ENCODE data around the gene ARHGDIB. TPM values are rescaled to one million over a fixed set of nuclear protein-coding genes. Genes with fewer than 3 reads are reported as not detected.
A peak's percentile ranks its signal among the peaks of the same experiment; 100 is the strongest.

ARHGDIB gene
- total RNA-seq, 1 experiment from 2014 or later = 167 TPM

DNA sequence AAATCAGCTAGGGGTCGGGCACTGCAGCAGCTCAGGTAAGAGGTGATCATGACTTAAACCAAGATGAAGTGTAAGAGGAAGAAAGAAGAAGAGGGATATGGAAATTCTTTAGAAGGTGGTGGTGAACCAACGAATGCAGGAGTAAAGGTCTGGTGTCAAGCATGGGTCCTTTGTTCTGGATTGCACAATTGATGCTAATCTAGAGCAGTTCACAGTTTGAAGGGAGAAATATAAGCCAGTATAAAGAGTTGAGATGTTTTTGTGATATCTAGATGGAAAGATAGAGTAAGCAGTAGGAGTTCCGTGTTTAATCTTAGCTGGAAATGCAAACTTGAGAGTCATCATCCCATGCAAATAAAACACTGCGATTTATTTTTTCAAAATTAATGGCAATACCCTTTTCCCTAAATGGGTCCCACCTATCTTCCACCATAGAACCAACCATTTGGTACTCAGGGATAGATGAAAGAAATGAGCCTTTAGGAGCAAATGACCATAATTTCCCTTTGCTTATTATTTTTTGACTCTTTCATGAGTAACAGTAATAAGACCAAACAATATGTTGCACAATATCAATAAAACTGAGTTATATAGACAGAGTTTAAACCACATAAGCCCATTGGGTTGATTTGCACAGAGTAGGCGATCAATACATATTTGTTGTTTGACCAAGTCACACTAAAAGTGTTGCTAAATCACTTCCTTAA, 60.7 kb downstream of the ARHGDIB start:
- no peak for DNase-seq (ENCODE audit: low read depth)

DNA sequence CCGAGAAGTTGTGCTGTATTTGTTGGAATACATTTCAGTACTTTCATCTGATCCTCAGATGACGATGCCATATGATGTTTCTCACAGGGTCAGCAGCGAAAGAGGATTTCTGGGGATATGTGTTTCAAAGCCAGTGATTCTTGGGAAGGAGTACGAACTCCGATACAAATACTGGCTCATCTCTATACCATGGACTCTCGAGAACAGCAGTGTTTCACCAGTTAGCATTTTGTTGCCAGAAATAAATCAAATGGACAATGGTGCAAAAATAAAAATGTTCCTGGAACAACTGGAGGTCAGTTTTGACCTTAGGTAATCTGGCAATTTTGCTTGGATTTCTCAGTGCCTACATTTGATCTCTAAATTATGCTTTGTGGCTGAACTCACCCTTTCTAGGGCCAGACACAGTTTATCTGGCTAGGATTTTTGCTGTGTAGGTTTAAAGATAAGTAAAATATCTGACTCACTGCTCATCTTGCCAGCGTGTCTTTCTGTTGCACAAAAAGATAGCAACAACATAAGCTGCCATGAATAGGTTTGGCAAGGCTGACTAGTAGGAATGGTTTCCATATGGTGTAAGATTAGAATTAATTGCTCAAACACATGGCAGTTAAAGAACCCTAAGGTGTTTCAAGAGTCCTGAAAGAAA, 64.8 kb downstream of the ARHGDIB start:
- no peak for DNase-seq (ENCODE audit: low read depth)

DNA sequence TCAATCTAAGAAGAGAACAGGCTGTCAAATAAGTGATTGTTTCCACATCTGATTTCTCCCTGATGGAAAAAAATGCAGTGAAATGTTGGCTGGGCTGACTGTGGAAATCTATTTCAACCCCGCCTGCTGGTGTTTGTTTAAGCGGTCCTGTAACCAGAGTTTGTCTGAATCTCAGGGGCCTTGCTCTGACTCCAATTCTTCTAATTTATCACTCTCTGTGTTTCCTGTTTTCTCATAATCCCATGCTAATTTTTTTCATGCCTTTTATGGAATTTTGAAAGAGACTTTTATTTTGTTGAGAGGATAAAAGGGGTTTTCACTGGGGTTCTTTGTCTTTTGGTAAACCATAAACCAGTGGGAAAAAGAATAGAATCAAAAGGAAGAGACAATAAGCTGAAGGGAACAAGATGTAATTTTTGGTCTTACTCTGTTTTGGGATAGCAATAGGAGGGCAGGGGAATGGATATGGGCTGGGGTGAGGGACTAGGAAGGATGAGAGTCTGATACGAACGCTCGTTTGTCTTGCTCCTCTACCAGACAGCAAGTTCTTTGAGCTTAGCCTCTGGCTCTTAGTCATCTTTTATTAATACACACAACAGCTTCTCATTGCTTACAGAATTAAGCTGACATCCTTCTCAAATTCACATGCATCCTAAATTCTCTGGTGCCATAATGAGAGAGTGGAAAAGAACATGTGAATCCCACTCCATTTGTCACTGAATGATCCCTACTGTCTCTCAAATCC, 67.7 kb downstream of the ARHGDIB start:
- no peak for DNase-seq (ENCODE audit: low read depth)

DNA sequence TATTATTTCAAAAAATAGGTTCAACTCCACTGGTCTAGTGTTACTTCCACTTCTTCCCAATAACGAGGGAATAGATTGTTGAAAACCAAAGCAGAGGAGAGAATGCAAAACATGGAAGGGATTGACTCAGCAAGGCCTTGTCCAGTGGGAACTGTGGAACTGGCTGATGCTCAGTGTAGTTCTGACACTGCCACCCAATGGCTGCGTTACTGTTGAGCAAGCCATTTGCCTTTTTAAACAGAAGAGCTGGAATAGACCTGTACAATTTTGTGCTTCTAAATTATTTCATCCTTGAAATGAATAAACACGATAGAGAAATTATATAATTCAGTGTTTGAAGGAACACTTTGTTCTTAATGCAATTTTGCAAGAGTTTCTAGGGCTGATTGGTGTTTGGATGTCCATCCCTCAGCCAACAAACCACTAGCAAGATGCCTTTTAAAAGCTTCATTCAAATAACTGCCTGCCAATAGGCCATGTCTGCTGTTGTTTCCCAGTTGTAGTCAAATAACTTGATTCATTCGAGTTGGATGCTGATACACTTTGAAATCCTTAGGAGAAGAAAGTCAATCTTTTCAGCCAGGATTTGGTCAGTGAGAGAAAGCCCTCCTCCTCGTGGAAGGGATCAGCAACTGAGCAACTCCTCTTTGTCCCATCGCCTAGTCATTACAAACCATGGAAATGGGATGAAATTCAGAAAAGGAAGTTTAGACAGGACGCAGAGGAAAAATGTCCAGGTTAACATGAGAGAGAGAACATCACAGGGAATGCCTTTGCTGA, 68.5 kb downstream of the ARHGDIB start:
- peak; percentile 17 for DNase-seq (ENCODE audit: low read depth)

Other genes with a start within 250 kb of the ARHGDIB start
- 13.7 and 32.1 TPM in 2 replicates for gene WBP11, start 158.1 kb downstream of the ARHGDIB start, total RNA-seq (2014; rRNA removed; shearing (Covaris generic))
- gene C12orf60, start 157.9 kb downstream of the ARHGDIB start, total RNA-seq (2014; rRNA removed; shearing (Covaris generic)) = 1.7 and 3.8 TPM in 2 replicates
- not detected in 2 replicates for gene SMCO3, start 147.4 kb downstream of the ARHGDIB start, total RNA-seq (2014; rRNA removed; shearing (Covaris generic))
- gene ART4, start 118.1 kb downstream of the ARHGDIB start, total RNA-seq (2014; rRNA removed; shearing (Covaris generic)) = not detected in 2 replicates
- 0.23 and 0.90 TPM in 2 replicates for gene MGP, start 75.7 kb downstream of the ARHGDIB start, total RNA-seq (2014; rRNA removed; shearing (Covaris generic))
- 0.03 TPM in 1 of 2 replicates, not detected in the other for gene ERP27, start 23.1 kb downstream of the ARHGDIB start, total RNA-seq (2014; rRNA removed; shearing (Covaris generic))
- not detected in 2 replicates for gene PDE6H, start 11.4 kb upstream of the ARHGDIB start, total RNA-seq (2014; rRNA removed; shearing (Covaris generic))